ENCODE results near the gene FBXL12. TPM values are rescaled to one million over a fixed set of nuclear protein-coding genes. Genes with fewer than 3 reads are reported as not detected.

The FBXL12 gene
- total and polyA plus RNA-seq, 2 donors (not counting 1 experiment from before 2014, with no cell fraction given), result 41.5 to 79.4 TPM

DNA sequence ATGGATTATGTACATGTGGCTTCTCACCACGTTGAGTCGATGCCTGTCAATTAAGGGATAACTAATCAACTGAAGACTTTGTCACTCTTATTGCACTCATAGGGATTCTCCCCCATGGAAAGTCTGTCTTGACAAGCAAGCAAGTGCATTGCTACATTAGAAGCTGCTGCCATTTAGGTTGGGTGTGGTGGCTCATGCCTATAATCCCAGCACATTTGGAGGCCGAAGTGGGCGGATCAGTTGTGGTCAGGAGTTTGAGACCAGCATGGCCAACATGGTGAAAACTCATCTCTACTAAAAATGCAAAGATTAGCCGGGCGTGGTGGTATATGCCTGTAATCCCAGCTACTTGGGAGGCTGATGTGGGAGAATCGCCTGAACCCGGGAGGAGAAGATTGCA is 32.1 kb downstream of the FBXL12 start:
- DNase-seq, result no peak
- Histone ChIP-seq H3K79me2 (ENCODE audit: control insufficient read depth, insufficient read depth, low read length) (no peaks in the 10 kb centered on the region), H3K4me1 (ENCODE audit: control insufficient read depth in 2 of 2, insufficient read depth in 2 of 2, low read length in 2 of 2) (peaks cover 8 to 21% of the 10 kb centered on the region in 2 donors), H3K4me2 (replicated peaks; ENCODE audit: low read depth, low read length, poor library complexity, severe bottlenecking) (peak overlapping the region; percentile 79), H3K4me3 (ENCODE audit: control extremely low read depth in 1 of 5, extremely low read depth in 1 of 5, insufficient read depth in 1 of 5, low read depth in 2 of 5, low read length in 4 of 5) (peak overlapping the region in 2 of 5 experiments; percentile 66 to 75), H3K27me3 (replicated peaks in 1 of 4; ENCODE audit: control extremely low read depth in 1 of 4, control insufficient read depth in 3 of 4, insufficient read depth in 4 of 4, low read length in 3 of 4) (no peaks in the 10 kb centered on the region), H3K36me3 (replicated peaks in 1 of 2; ENCODE audit: control extremely low read depth in 1 of 2, control insufficient read depth in 1 of 2, extremely low read depth in 1 of 2, insufficient read depth in 2 of 2, low read length in 1 of 2) (no peaks in the 10 kb centered on the region), H4K20me1 (ENCODE audit: control insufficient read depth, insufficient read depth, low read length, poor library complexity, severe bottlenecking) (no peaks in the 10 kb centered on the region), H2AFZ (ENCODE audit: insufficient read depth, low read depth, low read length, poor library complexity, severe bottlenecking) (peak overlapping the region; percentile 79), H3K9me3 (ENCODE audit: control extremely low read depth in 1 of 3, control insufficient read depth in 2 of 3, insufficient read depth in 1 of 3, low read length in 2 of 3) (no peaks in the 10 kb centered on the region), H3K9ac (ENCODE audit: low read length) (peak overlapping the region; percentile 78), H3K27ac (ENCODE audit: low read length in 2 of 2) (peak overlapping the region in 1 of 2 donors; percentile 44)
- Mint-ChIP-seq H3K4me3 (peak overlapping the region; percentile 92), H3K27ac (peak overlapping the region; percentile 81), H3K4me1 (peaks cover 26% of the 10 kb centered on the region), H3K27me3 (no peaks in the 10 kb centered on the region), H3K9me3 (ENCODE audit: insufficient read depth) (no peaks in the 10 kb centered on the region)
- intact Hi-C loops (cut with micrococcal nuclease), result no loop called here
- ATAC-seq (ENCODE audit: low read depth), result no peak
- TF ChIP-seq, protein P1, sequence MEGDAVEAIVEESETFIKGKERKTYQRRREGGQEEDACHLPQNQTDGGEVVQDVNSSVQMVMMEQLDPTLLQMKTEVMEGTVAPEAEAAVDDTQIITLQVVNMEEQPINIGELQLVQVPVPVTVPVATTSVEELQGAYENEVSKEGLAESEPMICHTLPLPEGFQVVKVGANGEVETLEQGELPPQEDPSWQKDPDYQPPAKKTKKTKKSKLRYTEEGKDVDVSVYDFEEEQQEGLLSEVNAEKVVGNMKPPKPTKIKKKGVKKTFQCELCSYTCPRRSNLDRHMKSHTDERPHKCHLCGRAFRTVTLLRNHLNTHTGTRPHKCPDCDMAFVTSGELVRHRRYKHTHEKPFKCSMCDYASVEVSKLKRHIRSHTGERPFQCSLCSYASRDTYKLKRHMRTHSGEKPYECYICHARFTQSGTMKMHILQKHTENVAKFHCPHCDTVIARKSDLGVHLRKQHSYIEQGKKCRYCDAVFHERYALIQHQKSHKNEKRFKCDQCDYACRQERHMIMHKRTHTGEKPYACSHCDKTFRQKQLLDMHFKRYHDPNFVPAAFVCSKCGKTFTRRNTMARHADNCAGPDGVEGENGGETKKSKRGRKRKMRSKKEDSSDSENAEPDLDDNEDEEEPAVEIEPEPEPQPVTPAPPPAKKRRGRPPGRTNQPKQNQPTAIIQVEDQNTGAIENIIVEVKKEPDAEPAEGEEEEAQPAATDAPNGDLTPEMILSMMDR (IDR thresholded peaks at IDR 0.05), result no peak
- TF ChIP-seq EZH2 (IDR thresholded peaks at IDR 0.05; ENCODE audit: borderline replicate concordance, insufficient read depth, low read depth, low read length, poor library complexity, severe bottlenecking), result no peak
- POLR2A ChIA-PET, result interaction anchor here (0.5 kb wide), 1 partner anchor 924 kb away, joined by 3 read pairs; no protein-coding TSS in a partner anchor
- WGBS (ENCODE audit: insufficient coverage), result 94% methylated on average over 8 of the region's 8 CpGs
- CTCF ChIA-PET, result interaction anchor here (0.7 kb wide), 1 partner anchor 1783 kb away, joined by 3 read pairs; no protein-coding TSS in a partner anchor

DNA sequence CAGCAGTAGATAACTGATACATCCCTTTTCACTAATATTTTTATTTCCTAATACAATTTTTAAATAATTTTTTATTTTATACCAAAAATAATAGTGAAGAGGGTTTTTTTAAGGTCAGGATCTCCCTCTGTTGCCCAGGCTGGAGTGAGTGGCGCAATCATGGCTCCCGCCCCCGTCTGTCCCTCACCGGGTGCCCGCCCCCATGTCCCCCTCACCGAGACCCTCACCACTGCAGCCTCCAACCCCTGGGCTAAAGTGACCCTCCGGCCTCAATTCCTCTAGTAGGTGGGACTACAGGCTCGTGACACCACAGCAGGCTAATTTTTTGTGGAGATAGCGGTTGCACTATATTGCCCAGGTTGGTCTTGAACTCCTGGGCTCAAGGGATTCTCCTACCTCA is 32.5 kb downstream of the FBXL12 start:
- TF ChIP-seq, protein P1 (IDR thresholded peaks at IDR 0.05), result no peak
- no peak for TF ChIP-seq EZH2 (IDR thresholded peaks at IDR 0.05; ENCODE audit: borderline replicate concordance, insufficient read depth, low read depth, low read length, poor library complexity, severe bottlenecking)
- intact Hi-C loops (cut with micrococcal nuclease), result no loop called here
- H3K79me2 ChIP-seq (ENCODE audit: control insufficient read depth, insufficient read depth, low read length), result no peaks in the 10 kb centered on the region
- POLR2A ChIA-PET, result no interaction called here
- DNase-seq (peak; percentile 28), ATAC-seq (ENCODE audit: low read depth) (no peak)
- peak overlapping the region; percentile 79 for H3K4me2 ChIP-seq (replicated peaks; ENCODE audit: low read depth, low read length, poor library complexity, severe bottlenecking)
- H3K4me3 ChIP-seq (ENCODE audit: control extremely low read depth in 1 of 5, extremely low read depth in 1 of 5, insufficient read depth in 1 of 5, low read depth in 2 of 5, low read length in 4 of 5), result peak overlapping the region; percentile 45 to 94 (median 75)
- H3K9ac ChIP-seq (ENCODE audit: low read length), result peak overlapping the region; percentile 78
- Mint-ChIP-seq H3K4me3 (peak overlapping the region; percentile 92), H3K27ac (peak overlapping the region; percentile 95), H3K27me3 (no peaks in the 10 kb centered on the region), H3K4me1 (peaks cover 23% of the 10 kb centered on the region), H3K9me3 (ENCODE audit: insufficient read depth) (no peaks in the 10 kb centered on the region)
- peak overlapping the region; percentile 80 to 97 for H3K27ac ChIP-seq (ENCODE audit: low read length in 2 of 2)
- CTCF ChIA-PET, result interaction anchor here (0.7 kb wide), 1 partner anchor 1783 kb away, joined by 3 read pairs; no protein-coding TSS in a partner anchor
- no peaks in the 10 kb centered on the region for H3K36me3 ChIP-seq (replicated peaks in 1 of 2; ENCODE audit: control extremely low read depth in 1 of 2, control insufficient read depth in 1 of 2, extremely low read depth in 1 of 2, insufficient read depth in 2 of 2, low read length in 1 of 2)
- WGBS (ENCODE audit: insufficient coverage), result 83% methylated on average over 3 of the region's 9 CpGs
- H3K4me1 ChIP-seq (ENCODE audit: control insufficient read depth in 2 of 2, insufficient read depth in 2 of 2, low read length in 2 of 2), result peaks cover 8 to 19% of the 10 kb centered on the region in 2 donors
- no peaks in the 10 kb centered on the region for H3K9me3 ChIP-seq (ENCODE audit: control extremely low read depth in 1 of 3, control insufficient read depth in 2 of 3, insufficient read depth in 1 of 3, low read length in 2 of 3)
- H3K27me3 ChIP-seq (replicated peaks in 1 of 4; ENCODE audit: control extremely low read depth in 1 of 4, control insufficient read depth in 3 of 4, insufficient read depth in 4 of 4, low read length in 3 of 4), result no peaks in the 10 kb centered on the region
- H2AFZ ChIP-seq (ENCODE audit: insufficient read depth, low read depth, low read length, poor library complexity, severe bottlenecking), result peak overlapping the region; percentile 79
- no peaks in the 10 kb centered on the region for H4K20me1 ChIP-seq (ENCODE audit: control insufficient read depth, insufficient read depth, low read length, poor library complexity, severe bottlenecking)
